NB4 (cell line): Measurements from ENCODE around the gene TBCE.

ENCODE experiments used
- CTCF ChIP-seq: IDR thresholded peaks from one replicate; pipeline ENCODE4 v1.5.1; 2012; ENCODE audit warnings: low read depth, low read length
- MAX ChIP-seq: IDR thresholded peaks from 2 replicates; pipeline ENCODE4 v1.6.1; 2011; ENCODE audit warnings: low read depth, low read length
- MYC ChIP-seq: IDR thresholded peaks from 2 replicates; pipeline ENCODE4 v1.6.1; 2011; ENCODE audit warnings: low read depth, low read length
- POLR2A ChIP-seq: IDR thresholded peaks from 2 replicates; pipeline ENCODE4 v1.6.1; 2011; ENCODE audit warnings: mild to moderate bottlenecking; ENCODE audit not compliant: insufficient read length; ENCODE audit errors: extremely low read depth

DNA sequence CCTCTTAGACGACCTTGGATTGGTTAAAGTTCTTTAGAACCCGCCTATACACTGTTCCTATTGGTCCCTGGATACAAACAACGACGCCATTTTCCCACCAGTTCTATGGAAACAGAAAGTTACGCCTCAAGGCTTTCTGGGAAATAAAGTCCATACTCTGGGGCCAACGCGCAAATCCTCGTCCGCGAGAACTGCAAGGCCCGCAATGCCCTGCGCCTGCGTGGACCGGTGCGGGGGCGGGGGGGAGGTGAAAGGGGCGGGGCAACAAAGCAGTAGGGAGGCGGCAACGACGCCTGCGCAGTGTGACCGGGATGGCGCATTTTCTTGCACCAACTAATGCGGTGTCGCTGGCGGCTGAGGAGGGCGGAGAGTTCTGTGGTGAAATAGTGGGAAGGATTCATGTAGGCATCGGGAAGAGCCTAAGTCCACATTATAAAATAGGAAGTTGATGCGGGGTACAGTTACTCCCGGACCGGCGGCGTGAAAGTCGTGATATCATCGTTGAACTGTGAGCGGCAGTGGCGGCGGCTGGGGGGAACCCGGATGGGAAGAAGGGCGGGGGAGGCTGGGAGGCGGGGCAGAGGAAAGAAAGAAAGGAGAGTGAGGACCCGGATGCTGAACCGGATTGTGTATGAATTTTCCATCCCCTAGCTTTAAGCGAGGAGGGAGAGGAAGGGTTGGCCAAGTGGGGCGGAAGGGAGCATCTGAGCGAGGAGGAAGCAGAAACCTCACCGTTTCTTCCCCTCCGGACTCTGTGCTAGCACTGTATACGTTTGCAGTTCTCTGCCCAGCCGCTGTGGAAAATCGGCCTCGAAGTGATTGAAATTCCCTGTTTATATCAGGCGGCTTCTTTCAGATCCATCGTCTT is 38.7 kb upstream of the TBCE start, which contains the start of gene GGPS1:
- peak; percentile 40 for TF ChIP-seq MYC
- peak; percentile 87 for TF ChIP-seq POLR2A
- TF ChIP-seq CTCF = peak; percentile 3
- peak; percentile 30; the same call in 1 of the 2 replicates for TF ChIP-seq MAX
